HepG2 (cell line): ENCODE results near the gene EHD1. TPM values are rescaled to one million over a fixed set of nuclear protein-coding genes. Genes with fewer than 3 reads are reported as not detected.

Source experiments
- AGO1 ChIP-seq: fragments of 200-400 bp; formaldehyde crosslinking; IDR thresholded peaks from 2 replicates; pipeline ENCODE4 v1.6.1; 2017; ENCODE audit warnings: mild to moderate bottlenecking, low read depth, low read length, moderate library complexity; ENCODE audit not compliant: poor library complexity, severe bottlenecking
- NCOR1 ChIP-seq: fragments of 200-600 bp; sonication (generic); IDR thresholded peaks from 2 replicates; pipeline ENCODE4 v1.7.0; 2017; ENCODE audit warnings: antibody characterized with exemption, low read length, borderline replicate concordance
- NFE2L1 ChIP-seq: sonication (generic); formaldehyde crosslinking; IDR thresholded peaks from 2 replicates; pipeline ENCODE4 v1.4.0; 2020; ENCODE audit warnings: missing genetic modification reagents, mild to moderate bottlenecking, borderline replicate concordance
- PHF5A ChIP-seq: IDR thresholded peaks from one replicate; pipeline ENCODE4 v1.6.1; 2018; ENCODE audit warnings: low read depth, missing genetic modification reagents; ENCODE audit not compliant: unreplicated experiment
- POLR2AphosphoS5 ChIP-seq: IDR thresholded peaks from 2 replicates; pipeline ENCODE4 v1.6.1; 2012; ENCODE audit warnings: low read depth, low read length
- REXO4 ChIP-seq: sonication (generic); formaldehyde crosslinking; IDR thresholded peaks from 2 replicates; pipeline ENCODE4 v1.8.0; 2022; ENCODE audit warnings: missing genetic modification reagents, mild to moderate bottlenecking, borderline replicate concordance
- SALL2 ChIP-seq: sonication (generic); formaldehyde crosslinking; IDR thresholded peaks from 2 replicates; pipeline ENCODE4 v1.8.1; 2023; ENCODE audit warnings: mild to moderate bottlenecking, missing genetic modification reagents, inconsistent platforms
- SAP130 ChIP-seq: IDR thresholded peaks from 2 replicates; pipeline ENCODE4 v1.6.1; 2016; ENCODE audit warnings: low read depth
- SKI ChIP-seq: fragments of 450-650 bp; IDR thresholded peaks from one replicate; pipeline ENCODE4 v1.6.1; 2018; ENCODE audit warnings: mild to moderate bottlenecking; ENCODE audit not compliant: partially characterized antibody
- TCF7 ChIP-seq: sonication (generic); IDR thresholded peaks from 2 replicates; pipeline ENCODE4 v1.6.1; 2016; ENCODE audit warnings: antibody characterized with exemption, low read depth
- ZFP36L1 ChIP-seq: sonication (generic); formaldehyde crosslinking; IDR thresholded peaks from 2 replicates; pipeline ENCODE4 v1.8.0; 2022; ENCODE audit warnings: mild to moderate bottlenecking, missing genetic modification reagents, moderate library complexity
- ZNF331 ChIP-seq: sonication (generic); formaldehyde crosslinking; IDR thresholded peaks from 2 replicates; pipeline ENCODE4 v1.4.0; 2020; ENCODE audit warnings: missing genetic modification reagents
- ZNF652 ChIP-seq: IDR thresholded peaks from 2 replicates; pipeline ENCODE4 v1.6.1; 2016; ENCODE audit warnings: low read depth, borderline replicate concordance
- ZNF678 ChIP-seq: sonication (generic); formaldehyde crosslinking; IDR thresholded peaks from 2 replicates; pipeline ENCODE4 v1.4.0; 2020; ENCODE audit warnings: mild to moderate bottlenecking, missing genetic modification reagents
- ZNF7 ChIP-seq: IDR thresholded peaks from 2 replicates; pipeline ENCODE4 v1.6.1; 2016; ENCODE audit warnings: missing biosample characterization, missing genetic modification reagents
- polyA plus RNA-seq, 8 experiments: library from polyadenylated mRNA; depleted of rRNA in 3 of 8; stranded (reverse) in 7 of 8; unstranded in 1 of 8; fragments of >200 nt; fragmentation: Illumina TruSeq in 4 of 8; extraction: Trizol in 4 of 8; gene quantifications; 2 replicates each; pipeline versions ENCODE4 v1.2.1 to v1.2.3, GENCODE V29; 2011 to 2016; ENCODE audit warnings: low read depth in 4 of 8, missing spikeins in 1 of 8, mixed read lengths in 1 of 8; ENCODE audit not compliant: insufficient read depth in 1 of 8
- total RNA-seq, 5 experiments: library from RNA; depleted of rRNA; stranded (reverse); fragments of >200 nt; fragmentation: Illumina TruSeq; extraction: Trizol; gene quantifications; 2 replicates each; pipeline ENCODE4 v1.2.3, GENCODE V29; 2016; ENCODE audit warnings: low read depth in 1 of 5
- TF ChIP-seq, protein P1 (sequence below), 2 experiments: IDR thresholded peaks; 2 replicates each; pipeline ENCODE4 v1.6.1; 2011 to 2012; ENCODE audit warnings: low read length in 2 of 2, borderline replicate concordance in 1 of 2, low read depth in 1 of 2, mild to moderate bottlenecking in 1 of 2, moderate library complexity in 1 of 2
- TF ChIP-seq, protein P2 (sequence below): sonication (generic); formaldehyde crosslinking; IDR thresholded peaks from 2 replicates; pipeline ENCODE4 v1.8.0; 2022; ENCODE audit warnings: mild to moderate bottlenecking, missing genetic modification reagents, moderate library complexity
- TF ChIP-seq, protein P3 (sequence below): IDR thresholded peaks from 2 replicates; pipeline ENCODE4 v1.6.1; 2016; ENCODE audit warnings: mild to moderate bottlenecking, missing biosample characterization, missing genetic modification reagents
- TF ChIP-seq, protein P4 (sequence below): sonication (generic); formaldehyde crosslinking; IDR thresholded peaks from 2 replicates; pipeline ENCODE4 v1.5.0; 2020; ENCODE audit warnings: mild to moderate bottlenecking, missing genetic modification reagents
- TF ChIP-seq, protein P5 (sequence below): sonication (generic); formaldehyde crosslinking; IDR thresholded peaks from 2 replicates; pipeline ENCODE4 v1.4.0; 2020; ENCODE audit warnings: missing genetic modification reagents; ENCODE audit errors: not compliant biosample characterization

EHD1 gene
- total and polyA plus RNA-seq, 2 of the 13 experiments (the other 11 are each of a cell fraction or from before 2014, with no cell fraction given): 23.6 to 26.6 TPM

- TF ChIP-seq AGO1: peak; percentile 80
- TF ChIP-seq, protein P1, sequence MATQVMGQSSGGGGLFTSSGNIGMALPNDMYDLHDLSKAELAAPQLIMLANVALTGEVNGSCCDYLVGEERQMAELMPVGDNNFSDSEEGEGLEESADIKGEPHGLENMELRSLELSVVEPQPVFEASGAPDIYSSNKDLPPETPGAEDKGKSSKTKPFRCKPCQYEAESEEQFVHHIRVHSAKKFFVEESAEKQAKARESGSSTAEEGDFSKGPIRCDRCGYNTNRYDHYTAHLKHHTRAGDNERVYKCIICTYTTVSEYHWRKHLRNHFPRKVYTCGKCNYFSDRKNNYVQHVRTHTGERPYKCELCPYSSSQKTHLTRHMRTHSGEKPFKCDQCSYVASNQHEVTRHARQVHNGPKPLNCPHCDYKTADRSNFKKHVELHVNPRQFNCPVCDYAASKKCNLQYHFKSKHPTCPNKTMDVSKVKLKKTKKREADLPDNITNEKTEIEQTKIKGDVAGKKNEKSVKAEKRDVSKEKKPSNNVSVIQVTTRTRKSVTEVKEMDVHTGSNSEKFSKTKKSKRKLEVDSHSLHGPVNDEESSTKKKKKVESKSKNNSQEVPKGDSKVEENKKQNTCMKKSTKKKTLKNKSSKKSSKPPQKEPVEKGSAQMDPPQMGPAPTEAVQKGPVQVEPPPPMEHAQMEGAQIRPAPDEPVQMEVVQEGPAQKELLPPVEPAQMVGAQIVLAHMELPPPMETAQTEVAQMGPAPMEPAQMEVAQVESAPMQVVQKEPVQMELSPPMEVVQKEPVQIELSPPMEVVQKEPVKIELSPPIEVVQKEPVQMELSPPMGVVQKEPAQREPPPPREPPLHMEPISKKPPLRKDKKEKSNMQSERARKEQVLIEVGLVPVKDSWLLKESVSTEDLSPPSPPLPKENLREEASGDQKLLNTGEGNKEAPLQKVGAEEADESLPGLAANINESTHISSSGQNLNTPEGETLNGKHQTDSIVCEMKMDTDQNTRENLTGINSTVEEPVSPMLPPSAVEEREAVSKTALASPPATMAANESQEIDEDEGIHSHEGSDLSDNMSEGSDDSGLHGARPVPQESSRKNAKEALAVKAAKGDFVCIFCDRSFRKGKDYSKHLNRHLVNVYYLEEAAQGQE (IDR thresholded peaks at IDR 0.05; ENCODE audit: borderline replicate concordance in 1 of 2, low read depth in 1 of 2, low read length in 2 of 2): peak in 1 of 2 experiments; percentile 59; a peak in 1 of 4 replicates
- peak; percentile 35; the same call in 1 of the 2 replicates for TF ChIP-seq TCF7
- TF ChIP-seq POLR2AphosphoS5: peak; percentile 97
- no peak for TF ChIP-seq NFE2L1 (CRISPR knock-in tag)
- TF ChIP-seq, protein P2, sequence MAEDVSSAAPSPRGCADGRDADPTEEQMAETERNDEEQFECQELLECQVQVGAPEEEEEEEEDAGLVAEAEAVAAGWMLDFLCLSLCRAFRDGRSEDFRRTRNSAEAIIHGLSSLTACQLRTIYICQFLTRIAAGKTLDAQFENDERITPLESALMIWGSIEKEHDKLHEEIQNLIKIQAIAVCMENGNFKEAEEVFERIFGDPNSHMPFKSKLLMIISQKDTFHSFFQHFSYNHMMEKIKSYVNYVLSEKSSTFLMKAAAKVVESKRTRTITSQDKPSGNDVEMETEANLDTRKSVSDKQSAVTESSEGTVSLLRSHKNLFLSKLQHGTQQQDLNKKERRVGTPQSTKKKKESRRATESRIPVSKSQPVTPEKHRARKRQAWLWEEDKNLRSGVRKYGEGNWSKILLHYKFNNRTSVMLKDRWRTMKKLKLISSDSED (CRISPR knock-in tag): no peak
- TF ChIP-seq SAP130 (CRISPR knock-in tag): peak; percentile 93
- TF ChIP-seq, protein P3, sequence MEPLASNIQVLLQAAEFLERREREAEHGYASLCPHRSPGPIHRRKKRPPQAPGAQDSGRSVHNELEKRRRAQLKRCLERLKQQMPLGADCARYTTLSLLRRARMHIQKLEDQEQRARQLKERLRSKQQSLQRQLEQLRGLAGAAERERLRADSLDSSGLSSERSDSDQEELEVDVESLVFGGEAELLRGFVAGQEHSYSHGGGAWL: peak; percentile 77; the same call in 1 of the 2 replicates
- no peak; the same call in 1 of the 2 replicates for TF ChIP-seq NCOR1
- peak; percentile 73; the same call in 1 of the 2 replicates for TF ChIP-seq ZNF678 (CRISPR knock-in tag)
- TF ChIP-seq ZNF652: no peak; the same call in 1 of the 2 replicates
- no peak for TF ChIP-seq REXO4 (CRISPR knock-in tag)
- TF ChIP-seq ZNF7 (CRISPR knock-in tag): no peak
- TF ChIP-seq SKI: peak; percentile 13
- TF ChIP-seq, protein P4, sequence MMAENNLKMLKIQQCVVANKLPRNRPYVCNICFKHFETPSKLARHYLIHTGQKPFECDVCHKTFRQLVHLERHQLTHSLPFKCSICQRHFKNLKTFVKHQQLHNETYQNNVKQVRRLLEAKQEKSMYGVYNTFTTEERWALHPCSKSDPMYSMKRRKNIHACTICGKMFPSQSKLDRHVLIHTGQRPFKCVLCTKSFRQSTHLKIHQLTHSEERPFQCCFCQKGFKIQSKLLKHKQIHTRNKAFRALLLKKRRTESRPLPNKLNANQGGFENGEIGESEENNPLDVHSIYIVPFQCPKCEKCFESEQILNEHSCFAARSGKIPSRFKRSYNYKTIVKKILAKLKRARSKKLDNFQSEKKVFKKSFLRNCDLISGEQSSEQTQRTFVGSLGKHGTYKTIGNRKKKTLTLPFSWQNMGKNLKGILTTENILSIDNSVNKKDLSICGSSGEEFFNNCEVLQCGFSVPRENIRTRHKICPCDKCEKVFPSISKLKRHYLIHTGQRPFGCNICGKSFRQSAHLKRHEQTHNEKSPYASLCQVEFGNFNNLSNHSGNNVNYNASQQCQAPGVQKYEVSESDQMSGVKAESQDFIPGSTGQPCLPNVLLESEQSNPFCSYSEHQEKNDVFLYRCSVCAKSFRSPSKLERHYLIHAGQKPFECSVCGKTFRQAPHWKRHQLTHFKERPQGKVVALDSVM (CRISPR knock-in tag): no peak
- 0 out of 2 replicates have a peak, but pooled peaks have one; percentile 32 for TF ChIP-seq ZFP36L1 (CRISPR knock-in tag)
- peak; percentile 82 for TF ChIP-seq PHF5A (CRISPR knock-in tag)
- TF ChIP-seq, protein P5, sequence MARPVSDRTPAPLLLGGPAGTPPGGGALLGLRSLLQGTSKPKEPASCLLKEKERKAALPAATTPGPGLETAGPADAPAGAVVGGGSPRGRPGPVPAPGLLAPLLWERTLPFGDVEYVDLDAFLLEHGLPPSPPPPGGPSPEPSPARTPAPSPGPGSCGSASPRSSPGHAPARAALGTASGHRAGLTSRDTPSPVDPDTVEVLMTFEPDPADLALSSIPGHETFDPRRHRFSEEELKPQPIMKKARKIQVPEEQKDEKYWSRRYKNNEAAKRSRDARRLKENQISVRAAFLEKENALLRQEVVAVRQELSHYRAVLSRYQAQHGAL (CRISPR knock-in tag): peak; percentile 56
- TF ChIP-seq ZNF331 (CRISPR knock-in tag): peak; percentile 65; the same call in 1 of the 2 replicates
- 0 out of 2 replicates have a peak, but pooled peaks have one; percentile 19 for TF ChIP-seq SALL2 (CRISPR knock-in tag)
These were observed 15.0 kb upstream of the EHD1 start (continued) for GRCh38 chr11:64893194-64894069.
